Nephron progenitor cell (in vitro differentiated cells): ENCODE data around the gene TUBB6.

Experiments
- DNase-seq: peaks from one replicate; pipeline ENCODE4 v3.0.0; 2021
- H3K27ac Mint-ChIP-seq: 2 replicates; pipeline ENCODE4 v1.8.0; 2021; ENCODE audit warnings: mild to moderate bottlenecking, moderate library complexity, mixed read lengths
- H3K27me3 Mint-ChIP-seq: 2 replicates; pipeline ENCODE4 v1.8.0; 2021; ENCODE audit warnings: mild to moderate bottlenecking, low read depth, mixed read lengths; ENCODE audit not compliant: poor library complexity
- H3K36me3 Mint-ChIP-seq: 2 replicates; pipeline ENCODE4 v1.8.0; 2021; ENCODE audit warnings: low read depth, mixed read lengths
- H3K4me1 Mint-ChIP-seq: 2 replicates; pipeline ENCODE4 v1.8.0; 2021; ENCODE audit warnings: mixed read lengths
- H3K4me3 Mint-ChIP-seq: 2 replicates; pipeline ENCODE4 v1.8.0; 2021; ENCODE audit warnings: mild to moderate bottlenecking, moderate library complexity, mixed read lengths
- H3K9me3 Mint-ChIP-seq: 2 replicates; pipeline ENCODE4 v1.8.0; 2021; ENCODE audit warnings: mild to moderate bottlenecking, moderate library complexity, mixed read lengths
- CTCF ChIP-seq: fragments of 200-600 bp; sonication (generic); IDR thresholded peaks from 2 replicates; pipeline ENCODE4 v1.5.0; 2021; ENCODE audit warnings: antibody characterized with exemption

The TUBB6 gene

DNA sequence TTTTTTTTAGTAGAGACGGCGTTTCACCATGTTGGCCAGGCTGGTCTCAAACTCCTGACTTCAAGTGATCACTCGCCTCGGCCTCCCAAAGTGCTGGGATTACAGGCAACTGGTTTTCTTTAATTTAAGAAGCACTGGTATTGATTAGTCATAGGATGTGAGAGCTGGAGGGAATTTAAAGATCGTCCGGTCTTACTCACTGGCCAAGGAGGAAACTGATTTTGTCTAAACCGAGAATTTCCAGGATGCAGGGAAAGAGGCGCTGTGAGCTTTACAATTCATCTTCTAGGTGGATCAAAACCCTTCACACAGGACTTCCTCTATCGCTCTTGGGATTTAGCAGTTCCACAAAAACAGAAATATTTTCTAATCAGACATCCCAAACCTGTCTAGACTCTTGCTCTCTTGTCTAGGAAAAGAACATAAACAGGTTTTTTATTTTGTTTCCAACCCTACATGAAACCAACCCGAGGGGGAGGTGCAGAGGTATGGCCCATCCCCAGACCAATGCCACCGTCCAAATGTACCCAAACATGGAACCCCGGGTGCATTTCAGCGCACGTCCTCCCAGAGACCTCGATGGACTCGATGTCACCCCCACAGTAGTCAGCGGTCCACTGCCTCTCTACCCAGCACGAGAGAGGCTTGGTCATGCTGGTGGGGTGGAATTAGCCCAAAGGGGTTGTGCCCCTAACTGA is 12.5 kb upstream of the TUBB6 start:
- H3K4me3 Mint-ChIP-seq = no peak overlapping the region
- peaks cover 12% of the 10 kb centered on the region for H3K9me3 Mint-ChIP-seq
- DNase-seq = no peak
- peaks cover 18% of the 10 kb centered on the region for H3K4me1 Mint-ChIP-seq
- no peaks in the 10 kb centered on the region for H3K36me3 Mint-ChIP-seq
- no peak overlapping the region for H3K27ac Mint-ChIP-seq
- TF ChIP-seq CTCF = no peak
- peaks cover 9% of the 10 kb centered on the region for H3K27me3 Mint-ChIP-seq

DNA sequence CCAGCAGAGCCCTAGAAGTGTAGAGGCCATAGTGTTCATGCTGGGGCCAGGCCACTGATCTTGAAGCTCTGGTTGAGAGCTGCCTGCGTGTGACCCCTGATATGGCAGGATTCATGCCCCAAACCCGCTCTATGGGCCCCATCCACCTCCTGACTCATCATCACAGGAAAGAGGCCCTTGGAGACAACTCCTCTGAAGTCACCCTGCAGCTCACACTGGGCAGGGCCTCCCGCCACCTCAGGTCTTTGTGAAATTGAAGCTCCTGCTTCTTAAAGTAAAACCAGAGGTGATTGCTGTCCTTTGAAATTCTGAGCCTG is 12.0 kb upstream of the TUBB6 start:
- DNase-seq = no peak
- Mint-ChIP-seq H3K27ac (no peak overlapping the region), H3K4me3 (no peak overlapping the region), H3K36me3 (no peaks in the 10 kb centered on the region), H3K27me3 (peaks cover 9% of the 10 kb centered on the region), H3K9me3 (peaks cover 12% of the 10 kb centered on the region), H3K4me1 (peaks cover 19% of the 10 kb centered on the region)
- TF ChIP-seq CTCF = no peak

GRCh38 chr18:12296457-12296856 is 11.6 kb upstream of the TUBB6 start:
- H3K9me3 Mint-ChIP-seq = peaks cover 12% of the 10 kb centered on the region
- no peaks in the 10 kb centered on the region for H3K36me3 Mint-ChIP-seq
- no peak for DNase-seq
- H3K4me3 Mint-ChIP-seq = no peak overlapping the region
- peaks cover 7% of the 10 kb centered on the region for H3K27me3 Mint-ChIP-seq
- H3K4me1 Mint-ChIP-seq = peaks cover 21% of the 10 kb centered on the region
- no peak overlapping the region for H3K27ac Mint-ChIP-seq
- TF ChIP-seq CTCF = no peak

- Mint-ChIP-seq H3K27me3 (peaks cover 12% of the 10 kb centered on the region), H3K36me3 (no peaks in the 10 kb centered on the region), H3K4me3 (no peak overlapping the region), H3K4me1 (peaks cover 20% of the 10 kb centered on the region), H3K9me3 (peaks cover 12% of the 10 kb centered on the region), H3K27ac (no peak overlapping the region)
- no peak for TF ChIP-seq CTCF
- no peak for DNase-seq
These were observed 8.2 kb upstream of the TUBB6 start for GRCh38 chr18:12299862-12300261.

- no peak overlapping the region for H3K27ac Mint-ChIP-seq
- TF ChIP-seq CTCF = no peak
- no peaks in the 10 kb centered on the region for H3K36me3 Mint-ChIP-seq
- H3K27me3 Mint-ChIP-seq = peaks cover 26% of the 10 kb centered on the region
- no peak overlapping the region for H3K4me3 Mint-ChIP-seq
- no peak for DNase-seq
- peaks cover 12% of the 10 kb centered on the region for H3K9me3 Mint-ChIP-seq
- peaks cover 31% of the 10 kb centered on the region for H3K4me1 Mint-ChIP-seq
These were observed 6.6 kb upstream of the TUBB6 start for GRCh38 chr18:12301263-12302005.
